GM19397 (cell line): ENCODE results near the gene DHFR2.

Experiments
- ATAC-seq: cut with Tn5 transposase; IDR thresholded peaks from one replicate; pipeline ENCODE4 v1.9.1; 2021; ENCODE audit warnings: mild to moderate bottlenecking, moderate library complexity; ENCODE audit not compliant: unreplicated experiment

Gene DHFR2

DNA sequence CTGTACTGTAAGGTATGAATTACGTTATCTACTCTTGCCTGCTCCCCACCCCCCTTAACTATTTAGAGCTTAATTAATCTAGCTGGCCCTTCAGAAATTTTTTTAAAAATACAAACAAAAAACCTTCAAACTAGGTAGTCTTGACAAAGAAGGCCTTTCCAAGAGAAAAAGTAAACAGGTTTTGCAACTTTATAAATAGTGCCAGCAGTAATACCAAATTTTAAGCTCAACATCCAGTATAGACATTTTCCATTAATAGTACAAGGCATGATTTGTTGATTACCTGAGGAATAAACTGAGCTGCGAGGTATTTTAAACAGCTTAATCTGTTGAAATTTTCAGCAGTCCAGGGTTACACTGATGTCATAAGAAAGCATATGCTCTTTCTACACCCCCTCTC lies 54.5 kb downstream of the DHFR2 start:
- no peak for ATAC-seq
